Measurements from ENCODE around the gene PDZD2. TPM values are rescaled to one million over a fixed set of nuclear protein-coding genes. Genes with fewer than 3 reads are reported as not detected.

The PDZD2 gene
- total and polyA plus RNA-seq, 2 experiments from 2014 or later, result 8.3 to 16.9 TPM

- no peak overlapping the region for H3K27ac ChIP-seq (ENCODE audit: low read depth)
- DNase-seq (ENCODE audit: low spot score), result no peak
- no peak overlapping the region for H2AFZ ChIP-seq
- no peaks in the 10 kb centered on the region for H3K4me1 Mint-ChIP-seq
- peaks cover 4% of the 10 kb centered on the region; the same call in 1 of the 3 replicates for H3K9me3 Mint-ChIP-seq
- H3K4me3 Mint-ChIP-seq, result no peak overlapping the region
- no peak overlapping the region for H3K27ac Mint-ChIP-seq
- no peak overlapping the region for H3K4me2 ChIP-seq
- H3F3A ChIP-seq (replicated peaks; ENCODE audit: low read depth), result 0 out of 2 replicates have a peak, but pooled peaks cover 3% of the 10 kb centered on the region
- TF ChIP-seq REST (IDR thresholded peaks at IDR 0.05; ENCODE audit: unreplicated experiment) (no peak), CREB1 (CRISPR knock-in tag; IDR thresholded peaks at IDR 0.05; ENCODE audit: low read depth) (no peak), STAT1 (IDR thresholded peaks at IDR 0.05; ENCODE audit: unreplicated experiment) (no peak), ZNF331 (CRISPR knock-in tag; IDR thresholded peaks at IDR 0.05; ENCODE audit: low read depth) (no peak), ETS1 (IDR thresholded peaks at IDR 0.05) (no peak)
- no peak for ATAC-seq
- 0 out of 2 replicates have a peak, but pooled peaks cover 6% of the 10 kb centered on the region for H3K79me2 ChIP-seq (replicated peaks; ENCODE audit: insufficient read depth)
- no peaks in the 10 kb centered on the region for H3K4me1 ChIP-seq (ENCODE audit: insufficient read depth)
- no peaks in the 10 kb centered on the region for H3K27me3 ChIP-seq (ENCODE audit: insufficient read depth)
- peaks cover 41% of the 10 kb centered on the region for H3K36me3 ChIP-seq (ENCODE audit: insufficient read depth)
- H4K20me1 ChIP-seq (replicated peaks; ENCODE audit: insufficient read depth), result peaks cover 7% of the 10 kb centered on the region; the same call in 1 of the 2 replicates
- no peak overlapping the region for H3K4me3 ChIP-seq
- no peaks in the 10 kb centered on the region for H3K9me2 ChIP-seq (ENCODE audit: insufficient read depth)
- H3K36me3 Mint-ChIP-seq (ENCODE audit: low read depth), result peaks cover 80% of the 10 kb centered on the region
- H3K27me3 Mint-ChIP-seq (ENCODE audit: insufficient read depth, low read depth, poor library complexity), result peaks cover 2% of the 10 kb centered on the region
These were observed 471.3 kb downstream of the PDZD2 start for GRCh38 chr5:32110111-32110696.

GRCh38 chr5:32115985-32116384 is 477.1 kb downstream of the PDZD2 start:
- peaks cover 8% of the 10 kb centered on the region for H4K20me1 ChIP-seq (replicated peaks; ENCODE audit: insufficient read depth)
- Mint-ChIP-seq H3K27me3 (ENCODE audit: insufficient read depth, low read depth, poor library complexity) (peaks cover 2% of the 10 kb centered on the region), H3K27ac (peak overlapping the region; percentile 25; the same call in 1 of the 2 replicates), H3K4me3 (no peak overlapping the region), H3K36me3 (ENCODE audit: low read depth) (peaks cover 68% of the 10 kb centered on the region), H3K9me3 (no peaks in the 10 kb centered on the region), H3K4me1 (peaks cover 5% of the 10 kb centered on the region; the same call in 2 of the 3 replicates)
- ATAC-seq (peak; percentile 37; the same call in 2 of the 3 replicates), DNase-seq (ENCODE audit: low spot score) (peak; percentile 31)
- 0 out of 2 replicates have a peak, but pooled peaks cover 3% of the 10 kb centered on the region for H3F3A ChIP-seq (replicated peaks; ENCODE audit: low read depth)
- no peaks in the 10 kb centered on the region for H3K27me3 ChIP-seq (ENCODE audit: insufficient read depth)
- H3K9me2 ChIP-seq (ENCODE audit: insufficient read depth), result no peaks in the 10 kb centered on the region
- TF ChIP-seq CTCF (conservative IDR thresholded peaks at IDR 0.05; ENCODE audit: low read depth in 2 of 2), result peak in 1 of 2 experiments; percentile 23; a peak in 1 of 4 replicates
- no peak for TF ChIP-seq ZNF114 (CRISPR knock-in tag; IDR thresholded peaks at IDR 0.05)
- no peak for TF ChIP-seq EZH2phosphoT487 (IDR thresholded peaks at IDR 0.05; ENCODE audit: unreplicated experiment)
- TF ChIP-seq EZH2 (IDR thresholded peaks at IDR 0.05; ENCODE audit: low read depth, unreplicated experiment), result no peak
- TF ChIP-seq JUNB (IDR thresholded peaks at IDR 0.05; ENCODE audit: unreplicated experiment), result no peak
- TF ChIP-seq STAT1 (IDR thresholded peaks at IDR 0.05; ENCODE audit: unreplicated experiment), result no peak
- H2AFZ ChIP-seq, result no peak overlapping the region
- H3K36me3 ChIP-seq (ENCODE audit: insufficient read depth), result peaks cover 5% of the 10 kb centered on the region; the same call in 1 of the 2 replicates
- H3K4me3 ChIP-seq, result no peak overlapping the region
- no peak overlapping the region for H3K4me2 ChIP-seq
- H3K4me1 ChIP-seq (ENCODE audit: insufficient read depth), result no peaks in the 10 kb centered on the region
- H3K79me2 ChIP-seq (replicated peaks; ENCODE audit: insufficient read depth), result peaks cover 38% of the 10 kb centered on the region
- H3K27ac ChIP-seq (ENCODE audit: low read depth), result no peak overlapping the region

All from GM23338 (cell line).